HG02610 (cell line): ENCODE data around the gene PKLR.
A peak's percentile ranks its signal among the peaks of the same experiment; 100 is the strongest.
"Not testable (repeated sequence)": the region's sequence is repeated elsewhere in the genome, so short reads cannot be mapped to it uniquely, and the experiment has no call there.

ENCODE experiments used
- ATAC-seq: cut with Tn5 transposase; IDR thresholded peaks from one replicate; pipeline ENCODE4 v1.9.1; 2021; ENCODE audit warnings: mild to moderate bottlenecking, moderate library complexity; ENCODE audit not compliant: unreplicated experiment

Gene PKLR

GRCh38 chr1:155318082-155318481, 16.8 kb upstream of the PKLR start:
- ATAC-seq, result no peak

GRCh38 chr1:155316922-155317321, 15.7 kb upstream of the PKLR start:
- ATAC-seq, result no peak

GRCh38 chr1:155313261-155313660, 12.0 kb upstream of the PKLR start:
- no peak for ATAC-seq

GRCh38 chr1:155309423-155310021, 8.3 kb upstream of the PKLR start:
- ATAC-seq, result no peak

- ATAC-seq, result peak; percentile 94
Measured at GRCh38 chr1:155308493-155309422, 7.5 kb upstream of the PKLR start, which contains the start of gene FDPS. Gene FDPS (plus strand): TSS chr1:155308866. CDS start chr1:155309790, 924 bp downstream.

GRCh38 chr1:155307247-155307740, 6.1 kb upstream of the PKLR start:
- no peak for ATAC-seq

GRCh38 chr1:155305881-155306391, 4.7 kb upstream of the PKLR start:
- no peak for ATAC-seq

GRCh38 chr1:155304558-155305063, 3.4 kb upstream of the PKLR start:
- no peak for ATAC-seq

- ATAC-seq, result no peak
Measured at GRCh38 chr1:155300553-155301329, 497 bp downstream of the PKLR start.

GRCh38 chr1:155300024-155300423, 1.2 kb downstream of the PKLR start:
- ATAC-seq, result no peak

- no peak for ATAC-seq
Measured at GRCh38 chr1:155297384-155297783, 3.9 kb downstream of the PKLR start.

- ATAC-seq, result no peak
Measured at GRCh38 chr1:155296661-155297060, 4.6 kb downstream of the PKLR start.

- no peak for ATAC-seq
Measured at GRCh38 chr1:155295942-155296267, 5.3 kb downstream of the PKLR start.

- no peak for ATAC-seq
Measured at GRCh38 chr1:155295183-155295941, 5.9 kb downstream of the PKLR start.

- ATAC-seq, result no peak
Measured at GRCh38 chr1:155294520-155295182, 6.6 kb downstream of the PKLR start.

- ATAC-seq, result no peak
Measured at GRCh38 chr1:155293086-155293749, 8.0 kb downstream of the PKLR start.

- not testable (repeated sequence) for ATAC-seq
Measured at GRCh38 chr1:155291006-155291405, 10.2 kb downstream of the PKLR start.

- no peak for ATAC-seq
Measured at GRCh38 chr1:155287987-155288543, 13.2 kb downstream of the PKLR start.

GRCh38 chr1:155286544-155286943, 14.7 kb downstream of the PKLR start:
- ATAC-seq, result no peak
